Measurements from ENCODE around the gene IRS1. TPM values are rescaled to one million over a fixed set of nuclear protein-coding genes. Genes with fewer than 3 reads are reported as not detected.
"Not testable (repeated sequence)": the region's sequence is repeated elsewhere in the genome, so short reads cannot be mapped to it uniquely, and the experiment has no call there.

Gene IRS1
- total and polyA plus RNA-seq, 7 donors: 2.3 to 29.1 (median 18.5) TPM

- peaks cover 0 to 33% (median 26%) of the 10 kb centered on the region in 4 donors for H3K4me1 ChIP-seq
- H3K9me3 ChIP-seq: no peaks in the 10 kb centered on the region
- intact Hi-C loops (cut with DNase I): loop anchor here (10.0 kb wide), 3 partner anchors 149 to 1171 kb away; partner anchors contain the start of gene MFF
- H3K27me3 ChIP-seq: no peaks in the 10 kb centered on the region
- H3K4me3 ChIP-seq: peak overlapping the region; percentile 75 to 92 (median 84)
- no peak for TF ChIP-seq EP300 (IDR thresholded peaks at IDR 0.05)
- TF ChIP-seq POLR2A (IDR thresholded peaks at IDR 0.05): no peak
- no peak for TF ChIP-seq POLR2AphosphoS5 (IDR thresholded peaks at IDR 0.05)
- TF ChIP-seq, protein P1, sequence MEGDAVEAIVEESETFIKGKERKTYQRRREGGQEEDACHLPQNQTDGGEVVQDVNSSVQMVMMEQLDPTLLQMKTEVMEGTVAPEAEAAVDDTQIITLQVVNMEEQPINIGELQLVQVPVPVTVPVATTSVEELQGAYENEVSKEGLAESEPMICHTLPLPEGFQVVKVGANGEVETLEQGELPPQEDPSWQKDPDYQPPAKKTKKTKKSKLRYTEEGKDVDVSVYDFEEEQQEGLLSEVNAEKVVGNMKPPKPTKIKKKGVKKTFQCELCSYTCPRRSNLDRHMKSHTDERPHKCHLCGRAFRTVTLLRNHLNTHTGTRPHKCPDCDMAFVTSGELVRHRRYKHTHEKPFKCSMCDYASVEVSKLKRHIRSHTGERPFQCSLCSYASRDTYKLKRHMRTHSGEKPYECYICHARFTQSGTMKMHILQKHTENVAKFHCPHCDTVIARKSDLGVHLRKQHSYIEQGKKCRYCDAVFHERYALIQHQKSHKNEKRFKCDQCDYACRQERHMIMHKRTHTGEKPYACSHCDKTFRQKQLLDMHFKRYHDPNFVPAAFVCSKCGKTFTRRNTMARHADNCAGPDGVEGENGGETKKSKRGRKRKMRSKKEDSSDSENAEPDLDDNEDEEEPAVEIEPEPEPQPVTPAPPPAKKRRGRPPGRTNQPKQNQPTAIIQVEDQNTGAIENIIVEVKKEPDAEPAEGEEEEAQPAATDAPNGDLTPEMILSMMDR (IDR thresholded peaks at IDR 0.05): no peak
- peak; percentile 77 for DNase-seq
- H3K36me3 ChIP-seq: peaks cover 0 to 5% (median 0%) of the 10 kb centered on the region in 4 donors
- 4 to 5% methylated on average over 26 of the region's 26 CpGs for WGBS, 2 donors
- H3K27ac ChIP-seq: peak overlapping the region; percentile 98 to 99 (median 99)
Measured at GRCh38 chr2:226835420-226835795, 35.8 kb upstream of the IRS1 start.

DNA sequence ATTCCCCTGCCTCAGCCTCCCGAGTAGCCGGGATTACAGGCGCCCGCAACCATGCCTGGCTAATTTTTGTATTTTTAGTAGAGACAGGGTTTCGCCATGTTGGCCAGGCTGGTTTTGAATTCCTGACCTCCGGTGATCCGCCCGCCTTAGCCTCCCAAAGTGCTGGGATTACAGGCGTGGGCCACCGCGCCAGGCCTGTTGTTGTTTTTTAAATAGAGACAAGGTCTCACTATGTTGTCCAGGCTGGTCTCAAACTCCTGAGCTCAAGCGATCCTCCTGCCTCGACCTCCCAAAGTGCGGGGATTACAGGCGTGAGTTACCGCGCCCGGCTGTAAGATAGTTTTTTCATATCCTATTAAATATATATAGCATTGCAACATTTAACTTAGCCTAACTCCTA lies 35.3 kb upstream of the IRS1 start:
- WGBS, 2 donors: 90 to 93% methylated on average over 18 of the region's 18 CpGs
- H3K36me3 ChIP-seq, H3K27me3 ChIP-seq, DNase-seq, H3K9me3 ChIP-seq: not testable (repeated sequence)
- intact Hi-C loops (cut with DNase I): loop anchor here (10.0 kb wide), 3 partner anchors 150 to 1170 kb away; partner anchors contain the start of gene MFF
- Histone ChIP-seq H3K27ac (peak overlapping the region in 1 of 4 donors; percentile 99), H3K4me3 (peak overlapping the region; percentile 75 to 92 (median 84)), H3K4me1 (peaks cover 0 to 33% (median 26%) of the 10 kb centered on the region in 4 donors)

GRCh38 chr2:226832061-226832460 lies 32.4 kb upstream of the IRS1 start:
- H3K27ac ChIP-seq: no peak overlapping the region
- no peak for TF ChIP-seq POLR2AphosphoS5 (IDR thresholded peaks at IDR 0.05)
- intact Hi-C loops (cut with DNase I): loop anchor here (10.0 kb wide), 3 partner anchors 153 to 1167 kb away; partner anchors contain the start of gene MFF
- no peak for DNase-seq
- no peaks in the 10 kb centered on the region for H3K9me3 ChIP-seq
- peaks cover 0 to 21% (median 18%) of the 10 kb centered on the region in 4 donors for H3K4me1 ChIP-seq
- no peaks in the 10 kb centered on the region for H3K36me3 ChIP-seq
- H3K27me3 ChIP-seq: no peaks in the 10 kb centered on the region
- no peak overlapping the region for H3K4me3 ChIP-seq
- 100% methylated on average over 1 of the region's 1 CpG for WGBS, 2 donors

- intact Hi-C loops (cut with DNase I): loop anchor here (10.0 kb wide), 3 partner anchors 154 to 1166 kb away; partner anchors contain the start of gene MFF
- H3K27me3 ChIP-seq: no peaks in the 10 kb centered on the region
- no peak for DNase-seq
- no peaks in the 10 kb centered on the region for H3K9me3 ChIP-seq
- 77 to 89% methylated on average over 4 of the region's 4 CpGs for WGBS, 2 donors
- TF ChIP-seq, protein P1 (IDR thresholded peaks at IDR 0.05): no peak
- TF ChIP-seq POLR2AphosphoS5 (IDR thresholded peaks at IDR 0.05) (no peak), EP300 (IDR thresholded peaks at IDR 0.05) (no peak), POLR2A (IDR thresholded peaks at IDR 0.05) (no peak)
- H3K4me3 ChIP-seq: no peak overlapping the region
- no peak overlapping the region for H3K27ac ChIP-seq
- peaks cover 0 to 15% (median 13%) of the 10 kb centered on the region in 4 donors for H3K4me1 ChIP-seq
- no peaks in the 10 kb centered on the region for H3K36me3 ChIP-seq
Measured at GRCh38 chr2:226831266-226831665, 31.6 kb upstream of the IRS1 start.

DNA sequence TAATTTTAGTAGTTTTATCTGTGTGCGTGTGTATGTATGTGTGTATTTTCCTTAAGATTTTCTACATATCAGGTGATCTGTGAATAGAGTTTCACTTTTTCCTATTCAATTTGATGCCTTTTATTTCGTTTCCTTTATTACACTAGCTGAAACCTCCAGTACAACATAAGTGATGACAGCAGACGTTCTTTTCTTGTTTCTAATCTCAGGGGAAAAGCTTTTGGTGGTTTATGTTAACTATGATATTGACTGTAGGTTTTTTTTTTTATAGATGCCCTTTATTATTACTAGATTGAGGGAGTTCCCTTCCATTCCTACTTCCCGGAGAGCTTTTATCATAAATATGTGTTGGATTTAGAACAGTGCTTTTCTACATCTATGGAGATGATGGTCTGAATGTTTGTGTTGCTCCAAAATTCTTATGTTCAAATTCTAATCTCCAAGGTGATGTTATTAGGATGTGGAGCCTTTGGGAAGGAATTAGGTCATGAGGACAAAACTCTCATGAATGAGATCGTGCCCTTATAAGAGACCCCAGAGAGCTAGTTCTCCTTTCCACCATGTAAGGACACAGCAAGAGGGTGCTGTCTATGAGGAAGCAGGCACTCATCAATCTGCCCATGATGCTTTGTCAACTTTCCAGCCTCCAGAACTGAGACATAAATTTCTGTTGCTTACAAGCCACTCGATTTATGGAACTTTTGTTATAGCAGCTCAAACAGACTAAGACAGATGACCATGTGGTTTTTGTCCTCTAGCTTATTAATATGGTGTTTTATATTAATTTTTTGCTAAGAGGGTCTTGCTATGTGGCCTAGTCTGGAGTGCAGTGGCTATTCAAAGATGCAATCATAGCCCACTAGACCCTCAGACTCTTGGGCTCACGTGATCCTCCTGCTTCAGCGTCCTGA lies 30.4 kb upstream of the IRS1 start:
- Histone ChIP-seq H3K9me3 (no peaks in the 10 kb centered on the region), H3K4me1 (peaks cover 0 to 9% (median 6%) of the 10 kb centered on the region in 4 donors), H3K36me3 (no peaks in the 10 kb centered on the region), H3K4me3 (no peak overlapping the region), H3K27ac (no peak overlapping the region), H3K27me3 (no peaks in the 10 kb centered on the region)
- 85 to 87% methylated on average over 8 of the region's 8 CpGs for WGBS, 2 donors
- TF ChIP-seq, protein P1 (IDR thresholded peaks at IDR 0.05): no peak
- no peak for TF ChIP-seq POLR2A (IDR thresholded peaks at IDR 0.05)
- TF ChIP-seq POLR2AphosphoS5 (IDR thresholded peaks at IDR 0.05): no peak
- no peak for TF ChIP-seq EP300 (IDR thresholded peaks at IDR 0.05)
- intact Hi-C loops (cut with DNase I): loop anchor here (10.0 kb wide), 3 partner anchors 155 to 1165 kb away; partner anchors contain the start of gene MFF
- no peak for DNase-seq
